NCI-H1694 treated with DMSO at 0.1 percent for 48 hours (cell line): ENCODE measurements around the gene HDAC10.
"Not testable (repeated sequence)": the region's sequence is repeated elsewhere in the genome, so short reads cannot be mapped to it uniquely, and the experiment has no call there.

Source experiments
- DNase-seq: peaks from one replicate; lab custom pipeline; 2025; lab: John Stamatoyannopoulos, UW

HDAC10 gene

DNA sequence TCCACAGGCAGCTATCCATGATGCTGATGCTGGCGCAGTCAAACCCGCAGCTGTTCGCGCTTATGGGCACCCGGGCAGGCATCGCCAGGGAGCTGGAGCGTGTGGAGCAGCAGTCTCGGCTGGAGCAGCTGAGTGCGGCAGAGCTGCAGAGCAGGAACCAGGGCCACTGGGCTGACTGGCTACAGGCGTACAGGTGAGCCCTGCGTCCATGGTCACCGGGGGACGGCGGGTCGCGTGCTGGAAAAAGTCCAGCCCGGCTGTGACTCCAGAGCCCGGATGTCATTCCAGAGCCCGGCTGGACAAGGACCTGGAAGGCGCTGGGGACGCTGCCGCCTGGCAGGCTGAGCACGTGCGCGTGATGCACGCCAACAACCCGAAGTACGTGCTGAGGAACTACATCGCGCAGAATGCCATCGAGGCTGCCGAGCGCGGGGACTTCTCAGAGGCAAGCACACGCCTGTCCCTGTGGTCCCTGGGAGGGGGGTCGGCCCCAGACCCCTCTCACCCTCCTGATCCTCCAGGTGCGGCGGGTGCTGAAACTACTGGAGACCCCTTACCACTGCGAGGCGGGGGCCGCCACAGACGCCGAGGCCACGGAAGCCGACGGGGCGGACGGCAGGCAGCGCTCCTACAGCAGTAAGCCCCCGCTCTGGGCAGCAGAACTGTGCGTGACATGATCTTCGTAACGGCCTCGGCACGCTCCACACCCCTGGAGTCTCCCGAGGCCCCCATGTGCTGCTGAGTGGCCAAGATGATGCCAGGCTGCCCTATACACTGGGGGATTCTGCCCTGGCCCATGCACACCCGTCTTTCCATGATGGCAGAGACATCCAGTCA lies 34.2 kb downstream of the HDAC10 start:
- DNase-seq = no peak

DNA sequence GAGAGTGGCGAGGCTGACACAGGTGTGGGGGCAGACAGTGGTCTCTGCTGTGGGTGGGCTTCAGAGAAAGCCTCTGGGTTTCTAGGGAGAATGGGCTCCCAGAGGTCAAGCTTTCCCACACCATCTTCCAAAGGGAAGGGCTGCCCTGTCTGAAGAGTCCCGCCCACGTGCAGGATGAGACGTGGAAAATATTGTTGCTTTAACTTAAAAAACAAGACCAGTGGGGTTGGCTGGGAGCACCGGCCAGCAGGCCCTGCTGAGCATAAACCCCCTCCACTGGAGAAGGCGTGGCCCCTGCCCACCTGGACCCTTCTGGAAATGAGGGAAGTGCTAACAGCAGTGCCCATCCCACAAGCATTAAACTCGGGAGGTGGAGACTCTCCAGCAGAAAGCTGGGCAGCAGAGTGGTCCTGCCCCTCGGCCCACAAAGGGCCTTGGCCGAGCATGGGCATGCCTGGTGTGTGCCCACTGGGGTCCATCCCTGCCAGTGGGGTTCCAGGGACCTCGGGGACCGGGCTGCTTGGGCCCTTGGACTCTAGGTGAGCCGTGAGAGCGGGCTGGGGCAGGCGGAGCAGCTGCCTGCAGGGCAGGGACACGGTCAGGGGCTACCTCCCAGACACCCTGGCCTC lies 34.9 kb downstream of the HDAC10 start:
- no peak for DNase-seq

DNA sequence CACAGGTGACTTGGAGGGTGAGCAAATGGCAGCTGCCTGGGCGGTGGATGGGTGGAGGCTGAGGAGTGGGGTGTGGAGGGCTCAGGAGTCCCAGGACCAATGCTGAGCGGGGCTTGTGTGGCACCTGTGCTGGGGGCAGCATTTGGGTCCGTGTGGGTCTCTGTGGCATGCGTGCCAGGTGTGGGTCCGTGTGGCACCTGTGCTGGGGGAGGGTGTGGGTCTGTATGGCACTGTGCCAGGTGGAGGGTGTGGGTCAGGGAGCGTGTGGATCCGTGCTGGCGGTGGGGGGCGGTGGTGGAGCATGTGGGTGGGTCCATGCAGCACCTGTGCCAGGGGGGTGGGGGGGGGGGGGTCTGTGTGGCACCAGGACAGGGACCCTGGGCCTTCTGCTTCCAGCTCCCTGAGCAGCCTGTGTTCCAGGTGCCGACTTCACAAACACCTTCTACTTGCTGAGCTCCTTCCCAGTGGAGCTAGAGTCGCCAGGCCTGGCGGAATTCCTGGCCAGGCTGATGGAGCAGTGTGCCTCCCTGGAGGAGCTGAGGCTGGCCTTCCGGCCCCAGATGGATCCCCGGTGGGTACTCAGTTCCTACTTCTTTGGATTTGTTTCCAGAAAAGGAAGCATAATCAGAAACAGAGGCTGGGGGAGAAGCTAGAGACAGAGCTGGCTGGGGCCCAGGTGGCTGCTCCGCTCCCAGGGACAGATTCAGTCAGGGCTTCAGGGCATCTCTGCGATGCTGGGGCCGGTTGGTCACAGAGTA lies 35.6 kb downstream of the HDAC10 start:
- DNase-seq = no peak

DNA sequence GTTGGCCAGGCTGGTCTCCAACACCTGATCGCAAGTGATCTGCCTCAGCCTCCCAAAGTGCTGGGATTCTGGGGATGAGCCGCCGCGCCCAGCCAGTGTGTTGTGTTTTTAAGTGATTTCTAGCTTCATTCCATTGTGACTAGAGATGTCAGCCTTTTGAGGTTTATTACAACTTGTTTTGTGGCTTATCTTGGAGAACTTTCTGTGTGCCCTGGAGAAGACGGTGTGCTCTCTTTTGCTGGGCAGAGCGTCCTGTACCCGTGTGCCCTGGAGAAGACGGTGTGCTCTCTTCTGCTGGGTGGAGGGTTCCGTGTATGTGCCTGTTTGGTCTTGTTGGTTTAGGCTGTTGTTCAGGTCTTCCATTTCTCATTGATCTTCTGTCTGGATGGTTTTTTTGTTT lies 37.8 kb downstream of the HDAC10 start:
- no peak for DNase-seq

DNA sequence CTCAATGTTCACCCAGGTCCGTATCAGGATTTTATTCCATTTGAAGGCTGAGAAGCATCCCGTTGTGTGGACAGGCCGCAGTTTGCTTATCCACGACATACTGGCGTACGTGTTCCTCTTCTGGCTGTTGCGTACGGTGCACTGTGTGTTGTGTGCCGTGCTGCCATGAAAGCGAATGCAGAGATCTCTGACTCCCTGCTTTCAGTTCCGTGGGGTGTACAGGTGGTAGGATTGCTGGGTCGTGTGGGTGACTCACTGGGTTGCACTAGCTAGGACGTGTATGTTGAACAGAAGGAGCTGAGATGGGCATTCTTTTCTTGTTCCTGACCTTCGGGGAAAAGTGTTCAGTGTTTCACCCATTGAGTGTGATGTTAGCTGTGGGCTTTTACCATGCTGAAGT lies 39.9 kb downstream of the HDAC10 start:
- no peak for DNase-seq

DNA sequence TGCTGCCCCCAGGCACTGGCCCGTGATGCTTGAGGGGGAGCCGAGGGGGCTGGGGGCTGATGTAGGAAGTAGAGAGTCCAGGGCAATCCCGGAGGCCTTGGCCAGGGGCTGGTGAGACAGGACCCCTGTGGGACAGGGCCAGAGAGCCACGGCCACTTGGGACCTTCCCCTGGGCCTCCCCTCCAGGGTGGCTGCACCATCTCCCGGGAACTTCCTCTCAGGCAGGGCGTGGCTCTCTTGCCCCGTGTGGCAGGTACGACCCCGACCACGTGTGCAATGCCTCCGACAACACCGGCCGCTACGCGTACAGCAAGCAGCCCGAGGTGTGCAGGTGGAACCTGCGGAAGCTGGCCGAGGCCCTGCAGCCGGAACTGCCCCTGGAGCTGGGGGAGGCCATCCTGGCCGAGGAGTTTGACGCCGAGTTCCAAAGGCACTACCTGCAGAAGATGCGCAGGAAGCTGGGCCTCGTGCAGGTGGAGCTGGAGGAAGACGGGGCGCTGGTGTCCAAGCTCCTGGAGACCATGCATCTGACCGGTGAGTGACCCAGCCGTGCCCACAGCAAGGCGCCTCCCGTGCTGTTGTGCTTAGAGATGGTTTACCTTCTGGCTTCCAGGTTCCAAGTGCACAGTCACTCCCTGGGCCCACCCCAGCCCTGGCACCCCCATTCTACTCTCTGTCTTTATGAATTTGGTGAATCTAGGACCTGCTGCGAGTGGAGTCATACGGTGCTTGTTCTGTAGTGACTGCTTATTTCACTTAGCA lies 40.5 kb downstream of the HDAC10 start:
- no peak for DNase-seq

DNA sequence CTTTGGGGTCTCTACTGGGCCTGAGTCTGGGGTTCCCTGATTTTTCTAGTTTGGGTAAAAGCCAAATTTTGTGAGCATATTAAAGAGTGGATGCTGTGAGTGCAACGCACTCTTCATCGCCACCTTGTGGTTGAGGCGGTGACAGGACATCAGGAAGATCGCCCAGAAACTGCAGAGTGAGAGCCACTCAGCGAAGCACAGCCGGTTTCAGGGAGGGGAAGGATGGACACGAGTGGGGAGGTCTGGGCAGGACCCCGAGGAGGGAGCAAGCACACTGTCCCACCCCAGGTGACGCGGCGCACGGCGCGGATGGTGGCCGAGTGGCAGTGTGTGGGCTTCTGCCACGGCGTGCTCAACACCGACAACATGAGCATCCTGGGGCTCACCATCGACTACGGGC lies 41.2 kb downstream of the HDAC10 start:
- DNase-seq = peak; percentile 52

DNA sequence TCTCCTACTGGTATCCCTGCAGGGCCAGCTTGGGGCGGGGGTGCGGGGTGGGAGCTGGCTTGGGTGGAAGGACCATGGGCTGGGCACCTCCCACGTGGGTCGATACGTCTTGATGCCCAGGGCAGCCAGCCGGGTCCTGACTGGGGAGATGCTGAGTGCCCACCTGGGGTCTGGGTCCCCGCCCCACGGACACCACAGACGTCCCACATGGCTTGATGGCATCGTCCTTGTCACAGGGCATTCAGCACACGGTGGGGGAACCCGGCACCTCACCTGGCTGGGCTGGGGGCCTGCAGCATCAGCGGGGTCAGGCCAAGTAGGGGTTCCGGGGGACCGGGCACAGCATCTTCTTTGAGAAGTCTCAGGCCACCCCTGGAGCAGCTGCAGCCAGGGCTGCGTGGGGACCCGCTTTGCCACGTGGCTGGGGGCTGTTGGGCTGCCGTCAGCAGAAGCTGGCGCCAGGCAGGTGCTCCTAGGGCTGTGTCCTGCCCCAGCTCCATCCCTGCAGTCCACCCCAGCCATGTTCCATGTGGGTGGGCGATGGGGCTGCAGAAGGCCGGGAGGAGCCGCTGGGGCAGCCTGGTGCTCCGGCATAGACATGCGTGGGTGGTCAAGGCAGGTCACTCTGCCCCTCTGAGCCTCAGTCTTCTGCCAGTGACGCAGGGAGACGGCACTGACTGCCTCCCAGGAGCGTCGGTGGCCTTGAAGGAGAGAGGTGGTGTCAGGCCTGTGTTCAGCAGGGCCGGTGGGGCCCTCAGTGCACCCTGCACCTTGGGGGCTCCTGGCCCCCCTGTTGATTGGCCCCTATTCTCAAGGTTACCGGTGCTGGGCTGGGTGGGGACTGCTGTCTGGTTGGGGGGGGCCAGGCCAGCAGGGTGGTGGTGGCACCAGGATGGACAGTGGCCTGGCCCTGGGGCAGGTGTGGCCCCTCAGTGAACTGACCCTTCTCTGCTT lies 41.8 kb downstream of the HDAC10 start:
- DNase-seq = no peak

DNA sequence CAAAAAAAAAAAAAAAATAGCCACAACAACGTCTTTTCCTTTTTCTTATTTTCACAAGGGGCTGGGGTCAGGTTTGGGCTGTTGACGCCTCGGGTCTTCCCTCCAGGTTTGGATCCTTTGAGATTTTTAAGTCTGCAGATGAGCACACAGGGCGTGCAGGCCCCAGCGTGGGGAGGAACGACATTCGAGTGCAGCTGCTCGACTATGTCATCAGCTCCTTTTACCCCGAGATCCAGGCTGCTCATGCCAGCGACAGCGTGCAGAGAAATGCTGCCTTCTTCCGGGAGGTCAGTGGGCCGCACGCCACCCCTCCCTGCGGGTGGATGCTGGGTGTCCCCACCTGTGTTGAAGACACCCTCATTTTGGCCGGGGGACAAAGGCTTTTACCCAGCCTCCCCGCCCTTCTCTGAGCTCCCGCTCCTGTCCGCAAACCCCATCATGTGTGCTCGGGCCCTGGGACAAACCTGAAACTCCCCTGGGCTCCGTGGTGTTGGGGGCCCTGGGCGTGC lies 42.6 kb downstream of the HDAC10 start:
- no peak for DNase-seq

DNA sequence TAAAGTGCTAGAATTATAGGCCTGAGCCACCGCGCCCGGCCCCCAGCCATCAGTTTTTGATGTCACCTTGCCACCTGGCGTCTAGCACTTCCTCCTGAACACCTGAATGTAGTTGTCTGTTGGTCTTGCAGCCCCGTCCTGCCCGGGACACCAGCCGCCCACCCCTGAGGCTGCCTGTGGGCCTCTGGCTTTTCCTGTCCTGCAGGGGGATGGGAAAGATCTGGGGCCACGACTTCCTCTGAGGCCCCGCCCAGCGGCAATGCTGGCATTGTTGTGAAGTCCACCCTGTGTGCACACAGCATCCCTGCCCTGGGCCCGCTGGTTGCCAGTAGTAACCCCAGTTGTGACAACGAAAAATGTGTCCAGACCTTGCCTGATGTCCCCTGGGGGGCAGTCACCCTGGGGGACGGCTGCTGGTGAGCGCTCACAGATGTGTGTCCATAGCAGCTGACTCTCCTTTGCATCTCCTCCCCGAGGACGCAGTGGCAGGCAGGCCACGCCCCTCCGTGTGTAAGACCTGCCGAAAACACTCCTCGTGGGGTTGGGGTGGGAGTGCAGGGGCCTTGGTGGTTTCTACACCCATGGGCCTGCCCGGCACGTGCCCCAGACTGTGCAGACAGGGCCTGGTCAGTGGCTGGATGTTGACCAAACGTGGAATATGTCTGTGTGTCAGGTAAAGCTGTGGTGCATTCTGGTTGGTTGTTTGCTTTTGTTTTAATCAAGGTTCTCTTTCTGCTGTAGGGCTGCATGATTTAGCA lies 43.5 kb downstream of the HDAC10 start:
- DNase-seq = no peak

DNA sequence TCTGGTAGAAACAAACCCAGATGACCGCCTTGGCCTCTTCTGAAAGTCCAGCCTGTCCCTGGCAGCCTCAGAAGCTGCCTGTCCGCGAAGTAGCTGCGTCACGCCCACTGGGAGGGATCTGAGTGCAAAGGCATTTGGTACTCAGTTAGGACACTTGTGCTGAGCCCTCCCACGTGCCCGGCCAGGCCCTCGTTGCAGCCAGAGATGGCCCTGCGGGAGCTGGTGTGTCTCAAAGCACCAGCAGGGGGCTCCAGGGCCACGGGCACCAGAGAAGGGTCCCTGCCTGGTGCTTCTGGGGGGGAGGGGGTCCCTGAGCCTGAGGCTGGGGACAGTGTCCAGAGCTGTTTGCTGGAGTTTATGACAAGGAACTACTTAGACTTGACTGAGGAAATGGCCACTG lies 44.5 kb downstream of the HDAC10 start:
- DNase-seq = peak; percentile 30

DNA sequence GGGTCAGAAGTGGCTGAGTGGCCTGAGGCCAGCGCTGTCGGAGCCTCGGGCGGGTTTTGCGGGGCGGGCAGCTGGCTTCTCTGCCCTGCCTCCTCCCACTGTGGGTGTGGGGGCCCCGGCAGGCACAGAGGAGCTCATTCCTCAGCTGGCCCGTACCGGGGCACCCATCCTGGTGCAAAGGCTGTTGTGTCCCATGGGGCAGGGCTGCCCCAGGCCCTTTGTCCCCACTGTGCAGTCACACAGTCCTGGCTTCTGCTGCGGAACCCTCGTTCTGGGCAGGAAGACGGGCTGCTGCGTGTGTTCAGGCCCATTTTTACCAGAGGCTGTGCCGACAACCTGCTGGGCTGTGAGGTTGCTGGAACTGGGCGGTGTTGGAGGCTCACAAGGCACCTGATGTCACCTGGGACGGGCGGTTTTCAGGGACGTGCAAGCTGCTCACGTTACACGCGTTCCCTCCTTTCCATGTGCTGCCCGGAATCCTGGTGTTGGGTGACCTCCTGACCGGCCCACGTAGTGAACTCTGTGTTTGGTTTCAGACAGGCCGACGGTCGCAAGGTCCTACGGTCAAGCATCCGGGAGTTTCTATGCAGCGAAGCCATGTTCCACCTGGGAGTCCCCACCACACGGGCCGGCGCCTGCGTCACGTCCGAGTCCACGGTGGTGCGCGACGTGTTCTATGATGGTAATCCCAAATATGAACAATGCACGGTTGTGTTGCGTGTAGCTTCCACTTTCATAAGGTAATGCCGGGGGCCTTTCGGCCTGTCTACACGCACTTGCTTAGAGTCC lies 45.1 kb downstream of the HDAC10 start:
- DNase-seq = no peak

DNA sequence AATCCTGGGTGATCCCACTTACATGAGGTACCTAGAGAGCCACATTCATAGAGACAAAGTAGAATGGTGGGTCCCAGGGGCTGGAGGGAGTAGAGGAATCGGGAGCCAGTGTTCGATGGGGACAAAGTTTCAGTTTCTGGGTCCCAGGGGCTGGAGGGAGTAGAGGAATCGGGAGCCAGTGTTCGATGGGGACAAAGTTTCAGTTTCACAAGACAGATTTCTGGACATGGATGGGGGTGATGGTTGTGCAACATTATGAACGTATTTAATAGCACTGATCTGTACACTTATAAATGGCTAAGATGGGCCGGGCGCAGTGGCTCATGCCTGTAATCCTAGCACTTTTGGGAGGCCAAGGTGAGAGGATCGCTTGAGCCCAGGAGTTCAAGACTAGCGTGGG lies 46.1 kb downstream of the HDAC10 start:
- DNase-seq = not testable (repeated sequence)

DNA sequence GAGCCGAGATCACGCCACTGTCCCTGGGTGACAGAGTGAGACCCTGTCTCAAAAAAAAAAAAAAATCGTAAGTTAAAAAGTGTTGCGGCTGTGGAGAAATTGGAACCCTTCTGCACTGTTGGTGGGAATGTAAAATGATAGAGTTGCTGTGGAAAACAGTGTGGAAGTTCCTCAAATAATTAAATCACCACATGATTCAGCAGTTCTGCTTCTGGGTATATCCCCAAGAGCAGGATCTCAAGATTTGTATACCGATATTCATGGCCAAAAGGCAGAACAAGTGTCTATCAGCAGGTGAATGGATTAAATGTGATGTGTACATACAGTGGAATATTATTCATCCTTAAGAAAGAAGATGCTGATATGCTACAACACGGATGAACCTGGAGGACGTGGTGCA lies 46.5 kb downstream of the HDAC10 start:
- no peak for DNase-seq

DNA sequence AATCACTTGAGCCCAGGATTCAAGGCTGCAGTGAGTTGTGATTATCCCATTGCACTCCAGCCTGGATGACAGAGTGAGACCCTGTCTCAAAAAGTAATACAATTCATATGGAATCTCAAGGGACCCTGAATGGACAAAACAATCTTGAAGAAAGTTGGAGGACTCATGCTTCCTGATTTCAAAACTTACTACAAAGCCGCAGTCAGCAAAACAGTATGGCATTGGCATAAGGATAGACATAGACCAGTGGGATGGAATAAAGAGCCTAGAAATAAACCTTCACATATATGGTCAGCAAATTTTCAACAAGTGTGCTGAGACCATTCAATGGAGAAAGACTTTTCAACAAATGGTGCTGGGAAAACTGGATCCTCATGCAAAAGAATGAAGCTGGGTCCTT lies 47.8 kb downstream of the HDAC10 start:
- no peak for DNase-seq

DNA sequence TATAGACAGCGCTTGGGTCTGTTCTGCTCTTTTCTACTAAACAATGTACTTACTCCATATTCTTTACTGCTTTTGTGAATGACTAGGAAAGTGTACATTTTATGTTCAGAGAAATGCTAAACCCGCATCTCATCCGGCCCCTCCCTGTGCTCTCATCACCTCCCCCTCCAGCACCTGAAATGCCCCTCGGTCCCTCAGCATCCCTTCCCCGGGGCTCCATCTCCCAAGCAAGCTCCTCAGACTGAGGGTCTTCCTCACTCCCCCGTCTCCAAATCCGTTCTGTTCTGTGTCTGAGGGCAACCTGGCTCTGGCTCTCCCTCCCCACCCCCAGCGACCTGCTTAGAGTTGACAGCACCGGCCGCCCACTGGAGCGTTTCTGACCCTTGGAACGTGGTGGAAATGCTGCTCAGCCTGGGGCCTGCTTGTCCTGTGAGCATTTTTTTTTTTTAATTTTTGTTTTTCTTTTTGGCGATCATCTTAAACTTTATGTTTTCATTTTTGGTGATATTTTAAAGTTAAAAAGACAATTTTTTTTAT lies 48.9 kb downstream of the HDAC10 start:
- DNase-seq = no peak

DNA sequence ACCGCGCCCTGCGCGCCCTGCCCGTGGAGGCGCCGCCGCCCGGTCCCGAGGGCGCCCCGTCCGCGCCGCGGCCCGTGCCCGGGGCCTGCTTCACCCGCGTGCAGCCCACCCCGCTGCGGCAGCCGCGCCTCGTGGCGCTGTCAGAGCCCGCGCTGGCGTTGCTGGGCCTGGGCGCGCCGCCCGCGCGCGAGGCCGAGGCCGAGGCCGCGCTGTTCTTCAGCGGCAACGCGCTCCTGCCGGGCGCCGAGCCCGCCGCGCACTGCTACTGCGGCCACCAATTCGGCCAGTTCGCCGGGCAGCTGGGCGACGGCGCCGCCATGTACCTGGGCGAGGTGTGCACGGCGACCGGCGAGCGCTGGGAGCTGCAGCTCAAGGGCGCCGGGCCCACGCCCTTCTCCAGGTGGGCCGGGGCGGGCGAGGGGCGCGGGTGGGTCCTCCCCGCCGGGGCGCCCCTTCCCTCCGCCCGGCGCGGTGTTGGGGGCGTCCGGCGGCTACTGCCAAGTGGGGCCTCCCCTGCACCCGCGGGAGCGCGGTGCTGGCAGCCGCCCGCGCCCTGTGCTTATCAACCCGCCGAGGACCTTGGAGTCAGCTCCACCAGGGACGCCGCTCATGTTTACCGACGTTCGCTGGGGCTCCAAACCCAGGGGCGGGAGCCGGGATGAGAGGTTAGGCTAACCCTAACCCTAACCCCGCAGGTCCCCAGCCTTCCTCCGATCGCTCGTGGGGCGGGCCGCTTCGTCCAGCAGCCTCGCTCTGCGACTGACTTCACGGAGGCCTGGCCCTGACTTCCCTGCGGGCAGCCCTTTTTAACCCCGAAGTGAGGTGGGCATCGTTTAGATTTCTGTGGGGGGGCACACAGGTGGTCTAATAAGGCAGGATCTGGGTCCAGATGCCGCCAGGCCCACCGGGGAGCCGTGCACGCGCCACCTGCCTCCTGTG lies 49.6 kb downstream of the HDAC10 start:
- DNase-seq = no peak
